Endothelial cell of umbilical vein (primary cell): Measurements from ENCODE around the gene SQOR. TPM values are rescaled to one million over a fixed set of nuclear protein-coding genes. Genes with fewer than 3 reads are reported as not detected.

Experiments used
- BruUV-seq: library from RNA; stranded (reverse); fragments of 400-500 nt; replicated peaks from 2 replicates; lab custom pipeline; 2021; lab: Mats Ljungman, UMichigan
- CTCF ChIA-PET: fragments of 300-600, 350-600 bp; sonication (Branson Sonifier 250); formaldehyde crosslinking; loops from one replicate; lab custom pipeline; 2021; ENCODE audit warnings: antibody characterized with exemption, inconsistent platforms; lab: Charles Lee
- POLR2A ChIA-PET: fragments of 300-600, 350-600 bp; sonication (Branson Sonifier 250); formaldehyde crosslinking; loops from one replicate; lab custom pipeline; 2021; ENCODE audit warnings: antibody characterized with exemption, inconsistent platforms; lab: Charles Lee
- DNase-seq: peaks from one replicate; pipeline ENCODE4 v3.0.0-alpha.2; 2011; ENCODE audit warnings: low read depth, low spot score
- FAIRE-seq: peaks from 2 replicates; lab custom pipeline; 2011; peaks lifted over from hg19 to GRCh38; lab: Jason Lieb, UNC
- H2AFZ ChIP-seq: 2 replicates; pipeline ENCODE4 v1.6.0; 2012; ENCODE audit warnings: low read depth, low read length, control low read depth, inconsistent platforms
- H3K27ac ChIP-seq: 2 replicates; pipeline ENCODE4 v1.5.1; 2011; ENCODE audit warnings: low read depth, mild to moderate bottlenecking, control low read depth, low read length, moderate library complexity; ENCODE audit not compliant: insufficient read depth
- H3K27me3 ChIP-seq, 2 experiments: 2 replicates each; pipeline versions ENCODE4 v1.6.0 to v1.6.1; 2011; ENCODE audit warnings: low read length in 2 of 2, mixed read lengths in 1 of 2; ENCODE audit not compliant: control insufficient read depth in 2 of 2, insufficient read depth in 2 of 2
- H3K36me3 ChIP-seq, 2 experiments: 2 replicates in 1 of 2; 3 replicates in 1 of 2; pipeline ENCODE4 v1.5.1; 2011; ENCODE audit warnings: low read length in 2 of 2, mild to moderate bottlenecking in 1 of 2, moderate library complexity in 1 of 2; ENCODE audit not compliant: control insufficient read depth in 2 of 2, insufficient read depth in 2 of 2; ENCODE audit errors: extremely low read depth in 1 of 2
- H3K4me1 ChIP-seq: 3 replicates; pipeline ENCODE4 v1.5.1; 2011; ENCODE audit warnings: mild to moderate bottlenecking, low read length; ENCODE audit not compliant: control insufficient read depth, insufficient read depth; ENCODE audit errors: extremely low read depth
- H3K4me2 ChIP-seq: 2 replicates; pipeline ENCODE4 v1.6.1; 2011; ENCODE audit warnings: low read length, control low read depth, mixed read lengths; ENCODE audit not compliant: insufficient read depth
- H3K4me3 ChIP-seq, 3 experiments: fragments of 200-600 bp in 1 of 3; sonication (generic), shearing (Covaris generic) in 1 of 3; replicated peaks in 1 of 3; 2 replicates each; pipeline ENCODE4 v1.5.1; 2011 to 2016; ENCODE audit warnings: control low read depth in 3 of 3, low read length in 3 of 3, mild to moderate bottlenecking in 2 of 3, inconsistent platforms in 1 of 3, low read depth in 1 of 3, moderate library complexity in 1 of 3; ENCODE audit not compliant: insufficient read depth in 1 of 3
- H3K79me2 ChIP-seq: 2 replicates; pipeline ENCODE4 v1.6.0; 2012; ENCODE audit warnings: low read length, inconsistent platforms; ENCODE audit not compliant: control insufficient read depth, insufficient read depth
- H3K9ac ChIP-seq: replicated peaks from 2 replicates; pipeline ENCODE3; 2011; ENCODE audit warnings: low read length, control low read depth; ENCODE audit not compliant: insufficient read depth; ENCODE audit errors: extremely low read depth
- H3K9me1 ChIP-seq: replicated peaks from 3 replicates; pipeline ENCODE4 v1.6.0; 2011; ENCODE audit warnings: mild to moderate bottlenecking, low read length; ENCODE audit not compliant: control insufficient read depth, insufficient read depth; ENCODE audit errors: extremely low read depth
- H3K9me3 ChIP-seq: replicated peaks from 2 replicates; pipeline ENCODE4 v1.5.1; 2012; ENCODE audit warnings: low read length, inconsistent platforms; ENCODE audit not compliant: control insufficient read depth, insufficient read depth
- H4K20me1 ChIP-seq: replicated peaks from 2 replicates; pipeline ENCODE3; 2011; ENCODE audit warnings: mild to moderate bottlenecking, low read length; ENCODE audit not compliant: control insufficient read depth, insufficient read depth; ENCODE audit errors: extremely low read depth
- CTCF ChIP-seq, 2 donors: IDR thresholded peaks; 1 replicate in 1 of 2; 2 replicates in 1 of 2; pipeline ENCODE4 v1.5.1; 2011; ENCODE audit warnings: low read length in 2 of 2, mild to moderate bottlenecking in 2 of 2, moderate library complexity in 2 of 2, control low read depth in 1 of 2, inconsistent platforms in 1 of 2, low read depth in 1 of 2; ENCODE audit not compliant: insufficient read depth in 1 of 2; ENCODE audit errors: extremely low read depth in 1 of 2
- MAX ChIP-seq: IDR thresholded peaks from 2 replicates; pipeline ENCODE4 v1.6.1; 2011; ENCODE audit not compliant: insufficient read depth, insufficient read length
- MYC ChIP-seq: IDR thresholded peaks from one replicate; pipeline ENCODE4 v1.6.1; 2011; ENCODE audit warnings: mild to moderate bottlenecking, low read depth, low read length
- POLR2AphosphoS5 ChIP-seq: IDR thresholded peaks from 2 replicates; pipeline ENCODE4 v1.6.1; 2012; ENCODE audit warnings: low read depth, mild to moderate bottlenecking, control low read depth, low read length, moderate library complexity; ENCODE audit not compliant: insufficient read depth
- dilution Hi-C: fragments of 300-500 bp; cut with MboI; formaldehyde crosslinking; loops from one replicate; pipeline ENCODE4 v1.15.0; 2019; ENCODE audit warnings: low sequenced_read_pairs; ENCODE audit not compliant: extremely low pct_ligation_motif_present
- intact Hi-C: fragments of 100-400 bp; cut with micrococcal nuclease; formaldehyde crosslinking; loops from one replicate; pipeline ENCODE4 v1.10.0; 2022
- polyA plus RNA-seq, 4 experiments: library from polyadenylated mRNA; depleted of rRNA in 3 of 4; stranded (reverse) in 3 of 4; unstranded in 1 of 4; fragments of >200 nt; gene quantifications; 2 replicates each; pipeline versions ENCODE4 v1.2.1 to v1.2.3, GENCODE V29; 2011 to 2012; ENCODE audit warnings: missing spikeins in 1 of 4
- total RNA-seq: library from RNA; stranded (reverse); gene quantifications from 2 replicates; pipeline ENCODE4 v1.2.3, GENCODE V29; 2021

Gene SQOR
- total and polyA plus RNA-seq, 2 donors (not counting 3 experiments of a cell fraction or from before 2014, with no cell fraction given) = 12.9 to 17.9 TPM

DNA sequence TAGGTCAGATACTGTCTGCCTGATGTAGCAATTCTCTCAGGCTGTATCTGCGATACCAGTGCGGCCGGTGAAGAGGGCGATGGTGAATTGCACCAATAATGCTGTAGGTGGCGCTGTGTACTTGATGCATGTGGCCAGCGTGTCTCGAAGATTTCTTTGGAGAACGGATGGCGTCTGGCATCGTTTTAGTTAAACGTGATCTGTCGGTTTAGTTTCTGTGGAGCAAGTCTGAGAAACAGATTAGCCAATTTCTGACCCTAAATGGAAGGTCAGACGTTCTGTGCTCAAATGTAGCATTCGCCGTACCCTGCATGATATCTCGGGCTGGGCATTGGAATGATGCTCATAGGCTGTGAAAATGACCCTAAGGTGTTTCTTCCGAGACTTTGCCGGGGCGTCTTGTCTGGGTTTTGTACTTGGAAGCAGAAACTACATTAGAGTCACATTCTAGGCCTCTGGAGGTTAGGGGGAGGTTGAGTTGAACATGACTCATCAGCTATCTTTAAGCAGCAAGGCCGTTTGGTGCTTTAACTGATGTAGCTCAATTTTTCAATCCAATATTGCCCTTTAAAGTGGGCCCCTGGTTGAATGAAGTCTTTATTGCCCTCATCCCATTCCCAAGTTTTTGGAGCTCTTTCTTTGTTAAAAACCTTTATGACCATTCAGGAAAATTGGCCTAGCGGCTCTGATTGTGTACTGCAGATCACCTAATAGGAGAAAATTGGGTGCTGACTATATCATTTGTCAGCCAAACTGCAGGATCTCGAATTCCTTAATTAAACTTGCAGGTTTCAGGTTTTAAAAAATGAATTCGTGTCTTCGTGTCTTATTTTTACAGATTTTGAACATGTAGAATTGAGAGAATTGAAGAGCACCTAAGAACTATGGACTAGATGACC, 80.0 kb downstream of the SQOR start:
- H3K9me3 ChIP-seq = no peaks in the 10 kb centered on the region
- FAIRE-seq (peak; percentile 86), DNase-seq (peak; percentile 69)
- no TSS peak for BruUV-seq
- H4K20me1 ChIP-seq = no peaks in the 10 kb centered on the region
- peak overlapping the region; percentile 88 for H2AFZ ChIP-seq
- H3K36me3 ChIP-seq = no peaks in the 10 kb centered on the region
- no peaks in the 10 kb centered on the region for H3K79me2 ChIP-seq
- H3K27ac ChIP-seq = no peak overlapping the region
- ChIA-PET POLR2A (no interaction called here), CTCF (interaction anchor here (0.8 to 4.0 kb wide), 15 partner anchors 9 to 1470 kb away, joined by 3 to 64 read pairs (median 7); no protein-coding TSS in a partner anchor)
- no peak overlapping the region for H3K9ac ChIP-seq
- intact Hi-C loops (loop anchor here (1.0 to 2.0 kb wide), 3 partner anchors 75 to 597 kb away; no protein-coding TSS in a partner anchor), dilution Hi-C loops (no loop called here)
- H3K27me3 ChIP-seq = no peaks in the 10 kb centered on the region
- peak overlapping the region; percentile 87 for H3K4me2 ChIP-seq
- H3K4me1 ChIP-seq = peaks cover 7% of the 10 kb centered on the region
- H3K4me3 ChIP-seq = peak overlapping the region in 1 of 3 experiments; percentile 29
- TF ChIP-seq POLR2AphosphoS5 (no peak), MAX (peak; percentile 28), MYC (no peak), CTCF (IDR thresholded peaks at IDR 0.05; ENCODE audit: extremely low read depth in 1 of 2, insufficient read depth in 1 of 2, low read depth in 1 of 2, low read length in 2 of 2) (peak; percentile 85 to 92)
- no peaks in the 10 kb centered on the region for H3K9me1 ChIP-seq
